Fibroblast of skin of scalp (primary cell): ENCODE measurements around the gene BMP7.

Experiments used
- DNase-seq: peaks from one replicate; pipeline ENCODE4 v3.0.0-alpha.2; 2013

The BMP7 gene

GRCh38 chr20:57122536-57123489 lies 143.6 kb downstream of the BMP7 start:
- no peak for DNase-seq

GRCh38 chr20:57118964-57119363 lies 147.5 kb downstream of the BMP7 start:
- DNase-seq: no peak
